Endothelial cell of umbilical vein (primary cell): Measurements from ENCODE around the gene RBM39. TPM values are rescaled to one million over a fixed set of nuclear protein-coding genes. Genes with fewer than 3 reads are reported as not detected.

Experiments used
- BruUV-seq: library from RNA; stranded (reverse); fragments of 400-500 nt; replicated peaks from 2 replicates; lab custom pipeline; 2021; lab: Mats Ljungman, UMichigan
- CTCF ChIA-PET: fragments of 300-600, 350-600 bp; sonication (Branson Sonifier 250); formaldehyde crosslinking; loops from one replicate; lab custom pipeline; 2021; ENCODE audit warnings: antibody characterized with exemption, inconsistent platforms; lab: Charles Lee
- POLR2A ChIA-PET: fragments of 300-600, 350-600 bp; sonication (Branson Sonifier 250); formaldehyde crosslinking; loops from one replicate; lab custom pipeline; 2021; ENCODE audit warnings: antibody characterized with exemption, inconsistent platforms; lab: Charles Lee
- DNase-seq: peaks from one replicate; pipeline ENCODE4 v3.0.0-alpha.2; 2011; ENCODE audit warnings: low read depth, low spot score
- FAIRE-seq: peaks from 2 replicates; lab custom pipeline; 2011; peaks lifted over from hg19 to GRCh38; lab: Jason Lieb, UNC
- H2AFZ ChIP-seq: 2 replicates; pipeline ENCODE4 v1.6.0; 2012; ENCODE audit warnings: low read depth, low read length, control low read depth, inconsistent platforms
- H3K27ac ChIP-seq: 2 replicates; pipeline ENCODE4 v1.5.1; 2011; ENCODE audit warnings: low read depth, mild to moderate bottlenecking, control low read depth, low read length, moderate library complexity; ENCODE audit not compliant: insufficient read depth
- H3K27me3 ChIP-seq, 2 experiments: 2 replicates each; pipeline versions ENCODE4 v1.6.0 to v1.6.1; 2011; ENCODE audit warnings: low read length in 2 of 2, mixed read lengths in 1 of 2; ENCODE audit not compliant: control insufficient read depth in 2 of 2, insufficient read depth in 2 of 2
- H3K36me3 ChIP-seq, 2 experiments: 2 replicates in 1 of 2; 3 replicates in 1 of 2; pipeline ENCODE4 v1.5.1; 2011; ENCODE audit warnings: low read length in 2 of 2, mild to moderate bottlenecking in 1 of 2, moderate library complexity in 1 of 2; ENCODE audit not compliant: control insufficient read depth in 2 of 2, insufficient read depth in 2 of 2; ENCODE audit errors: extremely low read depth in 1 of 2
- H3K4me1 ChIP-seq: 3 replicates; pipeline ENCODE4 v1.5.1; 2011; ENCODE audit warnings: mild to moderate bottlenecking, low read length; ENCODE audit not compliant: control insufficient read depth, insufficient read depth; ENCODE audit errors: extremely low read depth
- H3K4me2 ChIP-seq: 2 replicates; pipeline ENCODE4 v1.6.1; 2011; ENCODE audit warnings: low read length, control low read depth, mixed read lengths; ENCODE audit not compliant: insufficient read depth
- H3K4me3 ChIP-seq, 3 experiments: fragments of 200-600 bp in 1 of 3; sonication (generic), shearing (Covaris generic) in 1 of 3; replicated peaks in 1 of 3; 2 replicates each; pipeline ENCODE4 v1.5.1; 2011 to 2016; ENCODE audit warnings: control low read depth in 3 of 3, low read length in 3 of 3, mild to moderate bottlenecking in 2 of 3, inconsistent platforms in 1 of 3, low read depth in 1 of 3, moderate library complexity in 1 of 3; ENCODE audit not compliant: insufficient read depth in 1 of 3
- H3K79me2 ChIP-seq: 2 replicates; pipeline ENCODE4 v1.6.0; 2012; ENCODE audit warnings: low read length, inconsistent platforms; ENCODE audit not compliant: control insufficient read depth, insufficient read depth
- H3K9ac ChIP-seq: replicated peaks from 2 replicates; pipeline ENCODE3; 2011; ENCODE audit warnings: low read length, control low read depth; ENCODE audit not compliant: insufficient read depth; ENCODE audit errors: extremely low read depth
- H3K9me1 ChIP-seq: replicated peaks from 3 replicates; pipeline ENCODE4 v1.6.0; 2011; ENCODE audit warnings: mild to moderate bottlenecking, low read length; ENCODE audit not compliant: control insufficient read depth, insufficient read depth; ENCODE audit errors: extremely low read depth
- H3K9me3 ChIP-seq: replicated peaks from 2 replicates; pipeline ENCODE4 v1.5.1; 2012; ENCODE audit warnings: low read length, inconsistent platforms; ENCODE audit not compliant: control insufficient read depth, insufficient read depth
- H4K20me1 ChIP-seq: replicated peaks from 2 replicates; pipeline ENCODE3; 2011; ENCODE audit warnings: mild to moderate bottlenecking, low read length; ENCODE audit not compliant: control insufficient read depth, insufficient read depth; ENCODE audit errors: extremely low read depth
- CTCF ChIP-seq, 2 donors: IDR thresholded peaks; 1 replicate in 1 of 2; 2 replicates in 1 of 2; pipeline ENCODE4 v1.5.1; 2011; ENCODE audit warnings: low read length in 2 of 2, mild to moderate bottlenecking in 2 of 2, moderate library complexity in 2 of 2, control low read depth in 1 of 2, inconsistent platforms in 1 of 2, low read depth in 1 of 2; ENCODE audit not compliant: insufficient read depth in 1 of 2; ENCODE audit errors: extremely low read depth in 1 of 2
- EZH2 ChIP-seq: IDR thresholded peaks from 2 replicates; pipeline ENCODE4 v1.6.1; 2012; ENCODE audit warnings: borderline replicate concordance, low read depth, mild to moderate bottlenecking, moderate library complexity, low read length, inconsistent platforms; ENCODE audit not compliant: severe bottlenecking
- JUN ChIP-seq: IDR thresholded peaks from 2 replicates; pipeline ENCODE4 v1.6.1; 2011; ENCODE audit warnings: borderline replicate concordance, low read depth; ENCODE audit not compliant: insufficient read length, insufficient read depth
- MAX ChIP-seq: IDR thresholded peaks from 2 replicates; pipeline ENCODE4 v1.6.1; 2011; ENCODE audit not compliant: insufficient read depth, insufficient read length
- POLR2A ChIP-seq: IDR thresholded peaks from 2 replicates; pipeline ENCODE4 v1.6.1; 2012; ENCODE audit warnings: low read depth, mild to moderate bottlenecking, control low read depth, low read length
- POLR2AphosphoS5 ChIP-seq: IDR thresholded peaks from 2 replicates; pipeline ENCODE4 v1.6.1; 2012; ENCODE audit warnings: low read depth, mild to moderate bottlenecking, control low read depth, low read length, moderate library complexity; ENCODE audit not compliant: insufficient read depth
- dilution Hi-C: fragments of 300-500 bp; cut with MboI; formaldehyde crosslinking; loops from one replicate; pipeline ENCODE4 v1.15.0; 2019; ENCODE audit warnings: low sequenced_read_pairs; ENCODE audit not compliant: extremely low pct_ligation_motif_present
- intact Hi-C: fragments of 100-400 bp; cut with micrococcal nuclease; formaldehyde crosslinking; loops from one replicate; pipeline ENCODE4 v1.10.0; 2022
- polyA plus RNA-seq, 4 experiments: library from polyadenylated mRNA; depleted of rRNA in 3 of 4; stranded (reverse) in 3 of 4; unstranded in 1 of 4; fragments of >200 nt; gene quantifications; 2 replicates each; pipeline versions ENCODE4 v1.2.1 to v1.2.3, GENCODE V29; 2011 to 2012; ENCODE audit warnings: missing spikeins in 1 of 4
- total RNA-seq: library from RNA; stranded (reverse); gene quantifications from 2 replicates; pipeline ENCODE4 v1.2.3, GENCODE V29; 2021

The RBM39 gene
- total and polyA plus RNA-seq, 2 donors (not counting 3 experiments of a cell fraction or from before 2014, with no cell fraction given), result 106 to 309 TPM

GRCh38 chr20:35773154-35773751 lies 31.2 kb upstream of the RBM39 start:
- intact Hi-C loops (loop anchor here (1.0 to 5.0 kb wide), 2 partner anchors 41 to 111 kb away; no protein-coding TSS in a partner anchor), dilution Hi-C loops (no loop called here)
- Histone ChIP-seq H2AFZ (no peak overlapping the region), H3K79me2 (peaks cover 57% of the 10 kb centered on the region), H3K27me3 (no peaks in the 10 kb centered on the region), H3K9ac (peak overlapping the region; percentile 86), H3K9me3 (no peaks in the 10 kb centered on the region), H3K36me3 (peaks cover 0 to 2% of the 10 kb centered on the region in 2 experiments), H3K4me3 (peak overlapping the region; percentile 70 to 83 (median 76)), H3K4me2 (peak overlapping the region; percentile 95), H3K4me1 (peaks cover 29% of the 10 kb centered on the region), H3K27ac (peak overlapping the region; percentile 81), H3K9me1 (no peaks in the 10 kb centered on the region), H4K20me1 (no peaks in the 10 kb centered on the region)
- peak; percentile 72 for FAIRE-seq
- ChIA-PET POLR2A (interaction anchor here (1.3 to 2.5 kb wide), 2 partner anchors 31 kb away, joined by 3 to 26 read pairs; partner anchors contain the start of gene RBM39), CTCF (interaction anchor here (3.0 kb wide), 1 partner anchor 30 kb away, joined by 16 read pairs; the partner anchor contains the start of gene RBM39)
- peak; percentile 69 for DNase-seq
- no TSS peak for BruUV-seq
- TF ChIP-seq JUN, result no peak
- peak; percentile 17 for TF ChIP-seq POLR2AphosphoS5

GRCh38 chr20:35772563-35773058 lies 30.6 kb upstream of the RBM39 start:
- intact Hi-C loops, result loop anchor here (1.0 to 5.0 kb wide), 2 partner anchors 40 to 112 kb away; no protein-coding TSS in a partner anchor
- no peaks in the 10 kb centered on the region for H3K9me3 ChIP-seq

More at GRCh38 chr20:35772563-35773058, 30.6 kb upstream of the RBM39 start:
- POLR2A ChIA-PET, result interaction anchor here (1.2 to 2.5 kb wide), 3 partner anchors 8 to 181 kb away, joined by 3 to 26 read pairs (median 3); partner anchors contain the start of genes RBM39 and SCAND1
- BruUV-seq, result TSS peak; percentile 41
- CTCF ChIA-PET, result interaction anchor here (1.0 to 3.0 kb wide), 3 partner anchors 27 to 32 kb away, joined by 3 to 16 read pairs (median 7); partner anchors contain the start of gene RBM39
- Histone ChIP-seq H3K9ac (peak overlapping the region; percentile 86), H3K27ac (peak overlapping the region; percentile 81), H4K20me1 (no peaks in the 10 kb centered on the region), H3K4me2 (peak overlapping the region; percentile 95), H3K4me1 (peaks cover 35% of the 10 kb centered on the region), H3K27me3 (no peaks in the 10 kb centered on the region), H3K4me3 (peak overlapping the region; percentile 70 to 83 (median 76)), H3K9me1 (no peaks in the 10 kb centered on the region), H3K79me2 (peaks cover 52% of the 10 kb centered on the region), H3K36me3 (peaks cover 0 to 2% of the 10 kb centered on the region in 2 experiments), H2AFZ (no peak overlapping the region)
- FAIRE-seq (no peak), DNase-seq (no peak)
- no peak for TF ChIP-seq JUN
- no peak for TF ChIP-seq CTCF (IDR thresholded peaks at IDR 0.05; ENCODE audit: extremely low read depth in 1 of 2, insufficient read depth in 1 of 2, low read depth in 1 of 2, low read length in 2 of 2)
- TF ChIP-seq MAX, result no peak
- TF ChIP-seq EZH2, result no peak
- TF ChIP-seq POLR2A, result no peak
- dilution Hi-C loops, result no loop called here
